ENCODE measurements around the gene NTNG1. TPM values are rescaled to one million over a fixed set of nuclear protein-coding genes. Genes with fewer than 3 reads are reported as not detected.

The NTNG1 gene
- polyA plus RNA-seq, 3 donors, result 26.3 to 28.4 (median 26.5) TPM

DNA sequence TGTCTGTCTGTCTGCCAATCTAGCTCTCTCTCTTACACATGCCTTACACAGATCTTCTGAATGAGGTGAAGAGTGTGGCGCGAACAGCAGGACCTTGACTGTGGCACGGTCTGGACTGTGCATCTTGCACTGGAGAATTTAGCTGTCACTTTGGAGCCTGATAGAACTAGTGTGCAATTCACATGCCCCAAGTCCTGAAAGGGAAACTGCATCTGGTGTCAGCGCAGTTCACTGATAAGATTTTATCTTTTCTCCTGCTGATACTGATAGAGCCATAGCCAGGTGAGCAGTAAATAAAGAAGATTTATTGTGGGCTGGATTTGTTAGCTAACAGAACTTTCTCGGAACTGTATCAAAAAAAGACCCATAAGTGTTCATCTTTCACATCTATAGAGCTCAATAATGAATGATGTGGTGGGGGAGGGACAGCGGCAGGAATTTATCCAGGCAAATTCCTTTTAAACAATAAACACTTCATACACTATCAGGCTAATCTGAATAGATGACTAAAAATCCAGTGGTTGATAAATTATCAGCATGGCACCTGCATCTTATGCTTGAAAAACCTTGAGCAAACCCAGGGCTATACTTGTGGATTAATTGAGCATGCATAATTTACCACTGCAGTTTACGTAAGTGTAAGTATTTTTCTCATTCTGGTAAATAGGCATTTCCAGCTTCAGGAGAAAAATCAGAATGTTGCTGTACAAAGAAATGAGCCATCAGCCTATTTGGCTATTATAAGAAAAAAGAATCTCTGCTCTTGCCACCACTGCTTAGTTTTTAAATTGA, 104.1 kb downstream of the NTNG1 start:
- no peak for DNase-seq (ENCODE audit: extremely low read depth in 1 of 11, low read depth in 9 of 11, low spot score in 4 of 11)

- DNase-seq (ENCODE audit: extremely low read depth in 1 of 11, low read depth in 9 of 11, low spot score in 4 of 11), result no peak
Measured at GRCh38 chr1:107246775-107247345, 106.0 kb downstream of the NTNG1 start.

GRCh38 chr1:107247679-107248078, 106.8 kb downstream of the NTNG1 start:
- DNase-seq (ENCODE audit: extremely low read depth in 1 of 11, low read depth in 9 of 11, low spot score in 4 of 11), result no peak

DNA sequence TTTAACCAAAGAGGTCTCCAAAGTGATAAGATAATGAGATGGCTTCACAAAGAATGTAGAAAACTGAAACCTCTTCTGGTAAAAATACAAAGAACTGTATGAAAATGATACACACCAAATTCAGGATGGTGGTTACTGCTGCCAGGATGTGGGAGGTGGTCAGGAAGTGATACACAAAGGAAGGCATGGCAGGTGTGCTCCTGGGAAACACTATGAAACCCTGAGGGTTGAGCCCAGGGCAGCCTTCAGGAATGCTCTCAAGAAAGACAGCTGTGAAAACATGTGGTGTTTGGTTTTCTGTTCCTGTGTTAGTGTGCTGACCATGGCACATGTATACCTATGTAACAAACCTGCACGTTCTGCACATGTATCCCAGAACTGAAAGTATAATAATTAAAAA, 109.3 kb downstream of the NTNG1 start:
- no peak for DNase-seq (ENCODE audit: extremely low read depth in 1 of 11, low read depth in 9 of 11, low spot score in 4 of 11)

DNA sequence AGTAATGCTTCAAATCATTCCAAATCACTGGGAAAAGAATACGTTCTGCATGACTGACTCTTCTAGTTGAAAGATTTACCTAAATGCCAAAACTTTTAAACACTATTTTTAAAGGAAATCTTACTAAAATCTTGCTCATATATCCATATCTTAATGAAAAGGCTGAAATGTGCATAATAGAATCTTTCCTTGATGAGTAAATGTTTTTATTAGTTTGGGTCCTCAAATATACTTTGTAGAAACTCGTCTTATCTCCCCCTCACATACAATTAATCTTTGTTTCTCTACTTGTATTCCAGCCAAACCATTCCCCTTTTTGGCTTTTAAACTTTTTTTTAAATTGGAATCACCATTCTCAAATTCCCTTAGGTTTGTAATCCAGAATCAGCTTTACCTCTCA, 110.2 kb downstream of the NTNG1 start:
- no peak for DNase-seq (ENCODE audit: extremely low read depth in 1 of 11, low read depth in 9 of 11, low spot score in 4 of 11)

DNA sequence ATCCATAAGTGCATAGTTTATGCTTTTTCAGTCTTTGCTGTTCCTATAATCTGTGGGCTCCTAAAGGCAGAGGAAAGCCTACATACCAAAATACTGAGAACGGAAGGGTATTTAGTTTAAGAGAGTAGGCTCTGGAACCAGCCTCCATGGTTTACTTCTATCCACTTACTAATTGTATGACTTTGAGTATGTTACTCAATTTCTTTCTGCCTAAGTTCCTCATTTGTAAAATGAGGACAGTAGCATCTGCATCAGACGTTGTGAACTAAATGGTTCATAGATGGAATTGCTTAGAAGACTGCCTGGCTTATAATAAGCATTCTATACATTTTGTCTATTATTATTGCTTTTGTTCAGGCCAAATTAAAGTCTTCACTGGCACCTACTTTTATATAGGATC, 111.0 kb downstream of the NTNG1 start:
- no peak for DNase-seq (ENCODE audit: extremely low read depth in 1 of 11, low read depth in 9 of 11, low spot score in 4 of 11)

DNA sequence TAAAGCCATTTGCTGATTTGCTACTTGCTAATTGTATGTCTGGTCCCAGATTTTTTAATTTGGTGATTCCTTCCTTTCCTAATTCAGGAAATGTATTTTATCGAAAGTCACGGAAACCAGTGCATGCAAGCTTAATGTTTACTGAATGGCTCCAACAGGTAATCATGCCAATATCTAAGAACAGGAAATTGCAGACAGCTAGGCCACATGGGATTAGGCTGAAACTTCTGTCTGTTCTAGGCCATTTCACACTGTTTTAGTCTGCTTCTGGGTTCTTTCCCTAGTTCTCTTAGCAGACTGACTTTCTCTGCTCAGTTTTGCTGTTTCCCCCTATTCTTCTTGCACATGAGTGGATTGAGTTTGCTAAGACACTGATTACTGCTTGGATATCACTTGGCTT, 111.4 kb downstream of the NTNG1 start:
- DNase-seq (ENCODE audit: extremely low read depth in 1 of 11, low read depth in 9 of 11, low spot score in 4 of 11), result no peak

DNA sequence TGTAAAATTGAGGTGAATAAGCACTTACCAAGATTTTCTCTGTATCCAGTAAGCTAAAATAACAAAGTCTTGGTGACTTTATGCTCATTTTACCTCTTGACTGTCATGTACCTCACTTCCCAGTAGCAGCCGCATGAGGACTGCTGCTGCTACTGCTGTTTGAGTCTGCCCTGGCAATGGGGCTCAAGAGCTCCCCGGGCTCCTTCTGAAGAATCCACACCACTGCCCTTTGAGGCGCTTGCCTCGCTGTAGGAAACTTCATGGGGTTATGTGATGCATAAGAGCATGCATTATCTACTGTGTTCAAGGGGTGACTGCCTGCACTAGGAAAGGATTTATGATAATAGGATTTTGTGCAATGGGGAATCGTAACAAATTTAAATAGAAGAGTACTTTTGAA, 113.5 kb downstream of the NTNG1 start:
- no peak for DNase-seq (ENCODE audit: extremely low read depth in 1 of 11, low read depth in 9 of 11, low spot score in 4 of 11)

- DNase-seq (ENCODE audit: extremely low read depth in 1 of 11, low read depth in 9 of 11, low spot score in 4 of 11), result no peak
Measured at GRCh38 chr1:107255469-107255868, 114.6 kb downstream of the NTNG1 start.

GRCh38 chr1:107262467-107263286, 121.8 kb downstream of the NTNG1 start:
- DNase-seq (ENCODE audit: extremely low read depth in 1 of 11, low read depth in 9 of 11, low spot score in 4 of 11), result no peak

DNA sequence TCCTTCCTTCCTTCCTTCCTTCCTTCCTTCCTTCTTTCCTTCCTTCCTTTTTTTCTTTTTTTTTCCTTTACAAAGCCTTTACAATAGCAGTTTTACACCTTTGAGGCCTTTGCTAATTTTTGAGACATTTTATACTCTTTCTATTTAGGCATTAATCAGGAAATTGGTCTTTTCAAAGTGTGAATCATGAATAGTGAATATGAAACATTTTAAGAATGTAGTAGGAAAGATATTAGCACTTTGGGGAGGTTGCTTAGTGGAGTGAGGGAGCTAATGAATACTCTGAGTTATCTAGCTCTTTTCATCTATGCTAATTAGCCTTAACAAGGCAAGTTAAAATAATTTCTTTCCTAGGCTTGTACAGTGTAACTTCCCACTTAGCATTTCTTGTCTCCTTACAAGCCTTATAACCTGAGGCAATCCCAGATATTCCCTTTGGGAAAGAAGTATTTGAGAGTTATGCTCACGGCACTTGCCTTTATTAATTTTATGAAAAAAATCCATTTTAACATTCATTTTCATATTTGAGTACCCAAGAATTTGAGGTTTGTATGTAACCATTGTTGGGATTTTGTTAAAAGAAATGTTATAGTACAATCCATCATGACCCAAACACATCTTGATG, 122.6 kb downstream of the NTNG1 start:
- DNase-seq (ENCODE audit: extremely low read depth in 1 of 11, low read depth in 9 of 11, low spot score in 4 of 11), result no peak

DNA sequence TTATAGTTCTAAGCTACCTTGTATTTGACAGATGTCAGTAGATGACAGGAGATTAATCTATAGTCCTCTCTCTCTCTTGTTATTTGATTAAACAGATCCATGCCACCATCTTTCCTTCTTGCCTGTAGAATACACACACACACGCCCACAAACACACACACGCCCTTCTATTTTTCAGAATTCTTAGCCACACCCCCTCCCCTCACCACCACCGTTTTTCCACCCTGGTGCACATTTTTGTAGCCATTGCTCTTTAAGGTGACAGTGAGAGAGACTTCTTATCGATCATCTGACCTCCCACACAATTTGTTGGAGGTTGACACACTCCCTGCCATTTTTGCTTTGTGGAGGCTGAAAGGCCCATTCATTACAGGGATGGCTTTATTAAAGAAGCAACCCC, 123.2 kb downstream of the NTNG1 start:
- DNase-seq (ENCODE audit: extremely low read depth in 1 of 11, low read depth in 9 of 11, low spot score in 4 of 11), result no peak

GRCh38 chr1:107264561-107264960, 123.7 kb downstream of the NTNG1 start:
- DNase-seq (ENCODE audit: extremely low read depth in 1 of 11, low read depth in 9 of 11, low spot score in 4 of 11), result no peak

- no peak for DNase-seq (ENCODE audit: extremely low read depth in 1 of 11, low read depth in 9 of 11, low spot score in 4 of 11)
Measured at GRCh38 chr1:107267489-107267888, 126.7 kb downstream of the NTNG1 start.

DNA sequence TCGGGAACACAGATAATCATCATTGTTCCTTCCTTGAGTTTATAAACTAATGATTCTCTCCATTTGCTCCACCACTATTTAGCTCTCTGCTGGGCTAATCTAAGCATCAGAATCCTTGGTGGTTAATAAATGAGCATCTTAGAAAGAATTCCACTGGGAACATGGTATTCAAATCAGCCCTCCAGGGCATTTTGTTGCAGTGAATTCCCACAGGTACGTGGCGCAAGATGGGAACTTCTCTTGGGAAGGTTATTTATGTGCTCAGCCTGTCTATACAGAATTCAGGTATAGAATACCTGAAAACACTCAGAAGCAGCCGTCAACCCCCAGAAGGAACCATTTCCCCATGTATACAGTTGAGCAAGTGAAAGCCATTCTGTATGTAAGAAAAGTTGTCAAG, 131.5 kb downstream of the NTNG1 start:
- DNase-seq (ENCODE audit: extremely low read depth in 1 of 11, low read depth in 9 of 11, low spot score in 4 of 11), result no peak

DNA sequence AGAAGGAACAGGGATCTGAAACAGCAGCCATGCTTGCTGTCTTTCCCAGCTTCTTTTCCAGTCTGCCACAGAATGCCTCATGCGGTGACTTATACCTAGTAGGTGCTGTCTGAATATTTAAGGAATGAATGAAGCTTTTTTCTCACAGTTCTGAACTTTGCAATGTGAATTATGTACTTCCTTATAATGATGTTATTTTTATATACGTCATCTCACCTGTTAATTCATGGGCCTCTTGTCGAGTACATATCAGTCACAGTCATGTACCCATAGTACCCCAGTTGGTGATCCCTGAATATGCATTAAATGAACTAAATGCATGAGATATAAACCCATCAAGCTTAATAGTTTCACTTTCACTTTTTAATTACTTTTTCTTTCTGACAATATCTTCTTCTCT, 132.7 kb downstream of the NTNG1 start:
- no peak for DNase-seq (ENCODE audit: extremely low read depth in 1 of 11, low read depth in 9 of 11, low spot score in 4 of 11)

DNA sequence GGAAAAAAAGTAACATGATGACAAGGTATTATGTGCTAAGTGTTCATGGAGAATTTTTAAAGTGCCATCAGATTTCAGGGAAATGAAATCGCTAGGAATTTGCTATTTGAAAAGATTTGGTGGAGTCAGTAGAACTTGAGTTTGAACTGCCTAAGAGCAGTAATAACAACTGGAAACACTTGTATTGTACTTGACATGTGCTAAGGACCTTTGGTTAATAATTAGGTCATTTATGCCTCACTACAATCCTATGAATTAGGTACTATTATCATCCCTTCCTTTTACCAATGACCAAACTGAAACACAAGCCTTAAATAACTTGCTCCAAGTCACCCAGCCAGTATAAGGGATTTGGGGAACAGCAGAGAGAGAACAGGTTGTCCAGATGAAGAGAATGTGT, 133.4 kb downstream of the NTNG1 start:
- no peak for DNase-seq (ENCODE audit: extremely low read depth in 1 of 11, low read depth in 9 of 11, low spot score in 4 of 11)

- DNase-seq (ENCODE audit: extremely low read depth in 1 of 11, low read depth in 9 of 11, low spot score in 4 of 11), result no peak
Measured at GRCh38 chr1:107276247-107276646, 135.4 kb downstream of the NTNG1 start.

GRCh38 chr1:107277022-107277421, 136.2 kb downstream of the NTNG1 start:
- DNase-seq (ENCODE audit: extremely low read depth in 1 of 11, low read depth in 9 of 11, low spot score in 4 of 11), result peak; percentile 11 to 35 (median 19)

- DNase-seq (ENCODE audit: extremely low read depth in 1 of 11, low read depth in 9 of 11, low spot score in 4 of 11), result no peak
Measured at GRCh38 chr1:107286125-107286524, 145.3 kb downstream of the NTNG1 start.

Data from renal cortex interstitium (tissue), 11 donors.